A549 (cell line): ENCODE data around the gene PTGER3. TPM values are rescaled to one million over a fixed set of nuclear protein-coding genes. Genes with fewer than 3 reads are reported as not detected.

ENCODE experiments used
- ATAC-seq, 2 experiments: fragments of 200-7000 bp in 1 of 2; fragments of >200 bp in 1 of 2; cut with Nextera tagmentation in 1 of 2; cut with Tn5 transposase in 1 of 2; 3 replicates each; pipeline versions ENCODE4 v1.8.0 to v1.9.1; 2018 to 2020; ENCODE audit warnings: mild to moderate bottlenecking in 1 of 2, moderate library complexity in 1 of 2
- CTCF ChIA-PET: fragments of 300-600 bp; sonication (Branson Sonifier 250); formaldehyde crosslinking; extraction: SDS; loops from one replicate; lab custom pipeline; 2021; ENCODE audit warnings: antibody characterized with exemption, inconsistent platforms; lab: Yijun Ruan, JAX
- POLR2A ChIA-PET: fragments of 350-600 bp; formaldehyde crosslinking; extraction: SDS; loops from one replicate; lab custom pipeline; 2021; ENCODE audit warnings: antibody characterized with exemption, inconsistent platforms; lab: Yijun Ruan, JAX
- DNase-seq, 2 experiments: peaks; one replicate each; pipeline versions ENCODE4 v3.0.0 to v3.0.0-alpha.2; 2011 to 2016; ENCODE audit warnings: low read depth in 1 of 2, low spot score in 1 of 2
- FAIRE-seq: peaks from 2 replicates; lab custom pipeline; 2011; peaks lifted over from hg19 to GRCh38; lab: Jason Lieb, UNC
- H3K27ac ChIP-seq, 2 experiments: fragments of >200 bp; sonication (Bioruptor Twin); formaldehyde crosslinking; 3 replicates each; pipeline ENCODE4 v1.5.1; 2016 to 2017
- H3K4me1 ChIP-seq: fragments of >200 bp; sonication (Bioruptor Twin); formaldehyde crosslinking; 3 replicates; pipeline ENCODE4 v1.6.1; 2016
- H3K4me2 ChIP-seq: fragments of >200 bp; sonication (Bioruptor Twin); formaldehyde crosslinking; 3 replicates; pipeline ENCODE4 v1.6.1; 2016
- H3K4me3 ChIP-seq: fragments of >200 bp; sonication (Bioruptor Twin); formaldehyde crosslinking; 3 replicates; pipeline ENCODE4 v1.5.1; 2016
- H3K9me3 ChIP-seq: fragments of >200 bp; sonication (Bioruptor Twin); formaldehyde crosslinking; 3 replicates; pipeline ENCODE4 v1.6.1; 2016
- BHLHE40 ChIP-seq: IDR thresholded peaks from 2 replicates; pipeline ENCODE4 v1.6.1; 2012; ENCODE audit warnings: low read depth, low read length, inconsistent platforms
- CBX8 ChIP-seq: fragments of 200-600 bp; sonication (generic); IDR thresholded peaks from 2 replicates; pipeline ENCODE4 v1.6.1; 2016
- CEBPB ChIP-seq, 2 experiments: fragments of >200 bp in 1 of 2; sonication (Bioruptor Twin) in 1 of 2; formaldehyde crosslinking in 1 of 2; IDR thresholded peaks; 2 replicates each; pipeline ENCODE4 v1.6.1; 2012 to 2016
- CHD4 ChIP-seq: fragments of 200-600 bp; sonication (generic); IDR thresholded peaks from 2 replicates; pipeline ENCODE4 v1.6.1; 2016; ENCODE audit warnings: antibody characterized with exemption, mild to moderate bottlenecking, borderline replicate concordance
- EHMT2 ChIP-seq: fragments of 200-600 bp; sonication (generic); IDR thresholded peaks from 2 replicates; pipeline ENCODE4 v1.6.1; 2016; ENCODE audit warnings: antibody characterized with exemption, low read depth, mild to moderate bottlenecking, moderate library complexity
- EP300 ChIP-seq, 2 experiments: fragments of >200 bp; sonication (Bioruptor Twin); formaldehyde crosslinking; IDR thresholded peaks; 2 replicates in 1 of 2; 3 replicates in 1 of 2; pipeline ENCODE4 v1.6.1; 2016 to 2017
- ESRRA ChIP-seq: fragments of 150-350 bp; IDR thresholded peaks from 2 replicates; pipeline ENCODE4 v1.6.1; 2014; ENCODE audit warnings: mild to moderate bottlenecking, low read length, borderline replicate concordance
- GATA3 ChIP-seq: IDR thresholded peaks from 2 replicates; pipeline ENCODE4 v1.6.1; 2012; ENCODE audit warnings: borderline replicate concordance
- HDAC2 ChIP-seq: fragments of 200-600 bp; sonication (generic); IDR thresholded peaks from 2 replicates; pipeline ENCODE4 v1.6.1; 2016
- HOXA7 ChIP-seq: fragments of 250-450 bp; sonication (Bioruptor Pico); IDR thresholded peaks from 2 replicates; pipeline ENCODE4 v1.5.0; 2020; ENCODE audit warnings: mild to moderate bottlenecking, moderate library complexity
- JUNB ChIP-seq: fragments of >200 bp; sonication (Bioruptor Twin); formaldehyde crosslinking; IDR thresholded peaks from 2 replicates; pipeline ENCODE4 v1.6.1; 2016
- MAFK ChIP-seq: fragments of 450-650 bp; IDR thresholded peaks from 2 replicates; pipeline ENCODE4 v1.6.1; 2014; ENCODE audit not compliant: partially characterized antibody
- MYC ChIP-seq: IDR thresholded peaks from 2 replicates; pipeline ENCODE4 v1.6.1; 2012; ENCODE audit warnings: mild to moderate bottlenecking, inconsistent platforms, low read length, improper control_type of control experiment, borderline replicate concordance
- NFE2L2 ChIP-seq: fragments of 150-350 bp; conservative IDR thresholded peaks from 2 replicates; pipeline ENCODE4 v1.6.1; 2014; ENCODE audit warnings: low read length
- NPAS2 ChIP-seq: fragments of 250-450 bp; sonication (Bioruptor Pico); IDR thresholded peaks from 2 replicates; pipeline ENCODE4 v1.8.0; 2022; ENCODE audit warnings: mild to moderate bottlenecking, moderate library complexity, borderline replicate concordance
- PHF8 ChIP-seq: fragments of 200-600 bp; sonication (generic); IDR thresholded peaks from 2 replicates; pipeline ENCODE4 v1.6.1; 2016; ENCODE audit warnings: low read depth, mild to moderate bottlenecking, antibody characterized with exemption, moderate library complexity, borderline replicate concordance
- RFX5 ChIP-seq: fragments of 450-650 bp; IDR thresholded peaks from 2 replicates; pipeline ENCODE4 v1.7.1; 2014; ENCODE audit warnings: antibody characterized with exemption, mild to moderate bottlenecking, moderate library complexity
- RNF2 ChIP-seq: fragments of 200-600 bp; sonication (generic); IDR thresholded peaks from 2 replicates; pipeline ENCODE4 v1.6.1; 2016; ENCODE audit warnings: low read depth, mild to moderate bottlenecking, antibody characterized with exemption, moderate library complexity, borderline replicate concordance
- SREBF2 ChIP-seq: fragments of 450-650 bp; IDR thresholded peaks from 2 replicates; pipeline ENCODE4 v1.6.1; 2014; ENCODE audit warnings: mild to moderate bottlenecking, moderate library complexity
- ZFP36 ChIP-seq: fragments of 450-650 bp; IDR thresholded peaks from 2 replicates; pipeline ENCODE4 v1.6.1; 2014; ENCODE audit warnings: borderline replicate concordance; ENCODE audit not compliant: partially characterized antibody
- ZNF302 ChIP-seq: fragments of 250-450 bp; sonication (Bioruptor Pico); IDR thresholded peaks from 2 replicates; pipeline ENCODE4 v1.9.0; 2021; ENCODE audit warnings: inconsistent platforms, mild to moderate bottlenecking, moderate library complexity
- WGBS: methylation state at CpG from one replicate; pipeline ENCODE4 v1.1.6; 2017; ENCODE audit errors: missing lambda C conversion rate; 5-methylcytosine and 5-hydroxymethylcytosine counted together
- polyA plus RNA-seq, 4 experiments: library from polyadenylated mRNA; depleted of rRNA in 3 of 4; stranded (reverse); fragments of >200 nt; fragmentation: RNase III in 1 of 4; extraction: RNeasy Plus Mini Kit Qiagen cat#74134 plus additional on column Dnase treatment in 1 of 4; gene quantifications; 2 replicates in 3 of 4; 3 replicates in 1 of 4; pipeline ENCODE4 v1.2.3, GENCODE V29; 2011 to 2017
- TF ChIP-seq, protein P1 (sequence below): fragments of 250-450 bp; sonication (Bioruptor Pico); IDR thresholded peaks from 2 replicates; pipeline ENCODE4 v1.5.0; 2021; ENCODE audit warnings: mild to moderate bottlenecking, moderate library complexity, borderline replicate concordance
- TF ChIP-seq, protein P2 (sequence below): fragments of >200 bp; sonication (Bioruptor Twin); formaldehyde crosslinking; IDR thresholded peaks from 3 replicates; pipeline ENCODE4 v1.5.1; 2016
- TF ChIP-seq, protein P3 (sequence below): fragments of >200 bp; sonication (Bioruptor Twin); formaldehyde crosslinking; IDR thresholded peaks from 3 replicates; pipeline ENCODE4 v1.6.1; 2016
- TF ChIP-seq, protein P4 (sequence below): fragments of 250-450 bp; sonication (Bioruptor Pico); IDR thresholded peaks from 2 replicates; pipeline ENCODE4 v1.5.0; 2020; ENCODE audit warnings: low read depth, mild to moderate bottlenecking, moderate library complexity
- TF ChIP-seq, protein P5 (sequence below): fragments of 450-650 bp; IDR thresholded peaks from 2 replicates; pipeline ENCODE4 v1.6.1; 2014; ENCODE audit warnings: antibody characterized with exemption

Gene PTGER3
- polyA plus RNA-seq, 2 of the 4 experiments (the other 2 are of a cell fraction), result not detected

- no peak for ATAC-seq
- no peak for DNase-seq
- no peaks in the 10 kb centered on the region for H3K4me1 ChIP-seq
- no peaks in the 10 kb centered on the region for H3K9me3 ChIP-seq
- TF ChIP-seq HDAC2 (no peak), HOXA7 (CRISPR knock-in tag) (no peak), SREBF2 (no peak), PHF8 (no peak), NFE2L2 (no peak), CHD4 (no peak), EHMT2 (no peak), RFX5 (no peak), MYC (no peak), ZNF302 (no peak), BHLHE40 (no peak), GATA3 (no peak), RNF2 (no peak), ZFP36 (no peak), JUNB (no peak)
- TF ChIP-seq, protein P1, sequence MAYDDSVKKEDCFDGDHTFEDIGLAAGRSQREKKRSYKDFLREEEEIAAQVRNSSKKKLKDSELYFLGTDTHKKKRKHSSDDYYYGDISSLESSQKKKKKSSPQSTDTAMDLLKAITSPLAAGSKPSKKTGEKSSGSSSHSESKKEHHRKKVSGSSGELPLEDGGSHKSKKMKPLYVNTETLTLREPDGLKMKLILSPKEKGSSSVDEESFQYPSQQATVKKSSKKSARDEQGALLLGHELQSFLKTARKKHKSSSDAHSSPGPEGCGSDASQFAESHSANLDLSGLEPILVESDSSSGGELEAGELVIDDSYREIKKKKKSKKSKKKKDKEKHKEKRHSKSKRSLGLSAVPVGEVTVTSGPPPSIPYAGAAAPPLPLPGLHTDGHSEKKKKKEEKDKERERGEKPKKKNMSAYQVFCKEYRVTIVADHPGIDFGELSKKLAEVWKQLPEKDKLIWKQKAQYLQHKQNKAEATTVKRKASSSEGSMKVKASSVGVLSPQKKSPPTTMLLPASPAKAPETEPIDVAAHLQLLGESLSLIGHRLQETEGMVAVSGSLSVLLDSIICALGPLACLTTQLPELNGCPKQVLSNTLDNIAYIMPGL, result no peak
- TF ChIP-seq, protein P2, sequence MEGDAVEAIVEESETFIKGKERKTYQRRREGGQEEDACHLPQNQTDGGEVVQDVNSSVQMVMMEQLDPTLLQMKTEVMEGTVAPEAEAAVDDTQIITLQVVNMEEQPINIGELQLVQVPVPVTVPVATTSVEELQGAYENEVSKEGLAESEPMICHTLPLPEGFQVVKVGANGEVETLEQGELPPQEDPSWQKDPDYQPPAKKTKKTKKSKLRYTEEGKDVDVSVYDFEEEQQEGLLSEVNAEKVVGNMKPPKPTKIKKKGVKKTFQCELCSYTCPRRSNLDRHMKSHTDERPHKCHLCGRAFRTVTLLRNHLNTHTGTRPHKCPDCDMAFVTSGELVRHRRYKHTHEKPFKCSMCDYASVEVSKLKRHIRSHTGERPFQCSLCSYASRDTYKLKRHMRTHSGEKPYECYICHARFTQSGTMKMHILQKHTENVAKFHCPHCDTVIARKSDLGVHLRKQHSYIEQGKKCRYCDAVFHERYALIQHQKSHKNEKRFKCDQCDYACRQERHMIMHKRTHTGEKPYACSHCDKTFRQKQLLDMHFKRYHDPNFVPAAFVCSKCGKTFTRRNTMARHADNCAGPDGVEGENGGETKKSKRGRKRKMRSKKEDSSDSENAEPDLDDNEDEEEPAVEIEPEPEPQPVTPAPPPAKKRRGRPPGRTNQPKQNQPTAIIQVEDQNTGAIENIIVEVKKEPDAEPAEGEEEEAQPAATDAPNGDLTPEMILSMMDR, result no peak
- TF ChIP-seq, protein P3, sequence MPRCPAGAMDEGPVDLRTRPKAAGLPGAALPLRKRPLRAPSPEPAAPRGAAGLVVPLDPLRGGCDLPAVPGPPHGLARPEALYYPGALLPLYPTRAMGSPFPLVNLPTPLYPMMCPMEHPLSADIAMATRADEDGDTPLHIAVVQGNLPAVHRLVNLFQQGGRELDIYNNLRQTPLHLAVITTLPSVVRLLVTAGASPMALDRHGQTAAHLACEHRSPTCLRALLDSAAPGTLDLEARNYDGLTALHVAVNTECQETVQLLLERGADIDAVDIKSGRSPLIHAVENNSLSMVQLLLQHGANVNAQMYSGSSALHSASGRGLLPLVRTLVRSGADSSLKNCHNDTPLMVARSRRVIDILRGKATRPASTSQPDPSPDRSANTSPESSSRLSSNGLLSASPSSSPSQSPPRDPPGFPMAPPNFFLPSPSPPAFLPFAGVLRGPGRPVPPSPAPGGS, result no peak
- no peak overlapping the region for H3K4me2 ChIP-seq
- CTCF ChIA-PET, result no interaction called here
- POLR2A ChIA-PET, result no interaction called here
- FAIRE-seq, result no peak
- H3K27ac ChIP-seq, result no peak overlapping the region
- 5% methylated on average over 2 of the region's 2 CpGs for WGBS
- H3K4me3 ChIP-seq, result no peak overlapping the region
These were observed 67.7 kb downstream of the PTGER3 start for GRCh38 chr1:70979881-70980280.

DNA sequence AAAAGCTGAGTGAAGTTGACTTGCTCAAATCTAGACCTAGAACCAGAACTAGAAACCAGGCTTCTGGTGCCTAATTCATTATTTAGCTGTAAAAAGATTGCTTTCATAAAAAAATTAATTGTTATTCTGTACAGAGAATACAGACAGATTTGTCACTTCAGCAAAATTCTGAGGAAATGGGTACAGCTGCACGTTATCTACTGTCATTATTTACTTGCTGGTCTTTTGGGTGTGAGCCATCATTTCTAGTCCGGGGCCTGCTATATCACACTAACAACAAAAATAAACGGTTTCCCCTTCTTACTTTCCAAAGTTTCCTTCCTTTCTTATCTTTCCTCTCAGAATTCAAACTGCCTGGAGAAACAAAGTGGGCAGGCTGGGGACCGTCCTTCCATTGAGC lies 68.3 kb downstream of the PTGER3 start:
- H3K4me2 ChIP-seq, result no peak overlapping the region
- TF ChIP-seq SREBF2 (no peak), MAFK (peak; percentile 40)
- 24% methylated on average over 4 of the region's 4 CpGs for WGBS
- DNase-seq (no peak), ATAC-seq (no peak), FAIRE-seq (no peak)
- no peak overlapping the region for H3K4me3 ChIP-seq
- no peaks in the 10 kb centered on the region for H3K9me3 ChIP-seq
- ChIA-PET CTCF (interaction anchor here (0.6 kb wide), 1 partner anchor 70 kb away, joined by 3 read pairs; no protein-coding TSS in a partner anchor), POLR2A (no interaction called here)
- no peak overlapping the region for H3K27ac ChIP-seq
- H3K4me1 ChIP-seq, result no peaks in the 10 kb centered on the region

DNA sequence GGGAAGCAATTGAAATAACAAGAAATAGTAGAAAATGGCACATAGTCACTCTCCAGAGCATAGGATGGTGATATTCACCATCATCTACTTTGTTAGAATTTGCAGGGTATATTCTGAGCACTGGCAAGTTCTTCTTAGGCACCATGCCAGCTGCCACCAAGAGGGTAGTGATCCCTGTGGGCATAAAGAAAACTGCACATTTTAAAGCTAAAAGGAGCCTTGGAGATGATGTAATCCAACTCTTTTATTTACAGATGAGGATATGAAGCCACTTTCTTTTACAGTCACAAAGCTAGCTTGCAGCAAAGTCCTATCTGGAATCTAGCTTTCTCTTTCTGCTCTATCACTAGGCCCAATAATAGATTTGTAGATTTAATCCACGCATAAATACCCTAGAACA lies 69.0 kb downstream of the PTGER3 start:
- DNase-seq (no peak), FAIRE-seq (no peak), ATAC-seq (no peak)
- Histone ChIP-seq H3K9me3 (no peaks in the 10 kb centered on the region), H3K27ac (no peak overlapping the region), H3K4me1 (no peaks in the 10 kb centered on the region), H3K4me3 (no peak overlapping the region), H3K4me2 (no peak overlapping the region)
- CTCF ChIA-PET, result interaction anchor here (1.5 kb wide), 1 partner anchor 9 kb away, joined by 3 read pairs; no protein-coding TSS in a partner anchor
- POLR2A ChIA-PET, result no interaction called here
- TF ChIP-seq CBX8 (no peak), NPAS2 (CRISPR knock-in tag) (no peak), EP300 (IDR thresholded peaks at IDR 0.05) (no peak), GATA3 (no peak), ESRRA (no peak), CEBPB (IDR thresholded peaks at IDR 0.05) (no peak), RFX5 (no peak)
- TF ChIP-seq, protein P4, sequence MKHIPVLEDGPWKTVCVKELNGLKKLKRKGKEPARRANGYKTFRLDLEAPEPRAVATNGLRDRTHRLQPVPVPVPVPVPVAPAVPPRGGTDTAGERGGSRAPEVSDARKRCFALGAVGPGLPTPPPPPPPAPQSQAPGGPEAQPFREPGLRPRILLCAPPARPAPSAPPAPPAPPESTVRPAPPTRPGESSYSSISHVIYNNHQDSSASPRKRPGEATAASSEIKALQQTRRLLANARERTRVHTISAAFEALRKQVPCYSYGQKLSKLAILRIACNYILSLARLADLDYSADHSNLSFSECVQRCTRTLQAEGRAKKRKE (CRISPR knock-in tag), result no peak
- TF ChIP-seq, protein P2, result no peak
- TF ChIP-seq, protein P5, sequence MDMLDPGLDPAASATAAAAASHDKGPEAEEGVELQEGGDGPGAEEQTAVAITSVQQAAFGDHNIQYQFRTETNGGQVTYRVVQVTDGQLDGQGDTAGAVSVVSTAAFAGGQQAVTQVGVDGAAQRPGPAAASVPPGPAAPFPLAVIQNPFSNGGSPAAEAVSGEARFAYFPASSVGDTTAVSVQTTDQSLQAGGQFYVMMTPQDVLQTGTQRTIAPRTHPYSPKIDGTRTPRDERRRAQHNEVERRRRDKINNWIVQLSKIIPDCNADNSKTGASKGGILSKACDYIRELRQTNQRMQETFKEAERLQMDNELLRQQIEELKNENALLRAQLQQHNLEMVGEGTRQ, result no peak
- WGBS, result 4% methylated on average over 1 of the region's 1 CpG
